ENCODE measurements around the gene ZFP62.

ZFP62 gene

GRCh38 chr5:180868960-180869359, 7.9 kb upstream of the ZFP62 start:
- no peak for DNase-seq (ENCODE audit: low read depth, low spot score)

- no peak for DNase-seq (ENCODE audit: low read depth, low spot score)
Measured at GRCh38 chr5:180866985-180867384, 5.9 kb upstream of the ZFP62 start.

GRCh38 chr5:180865981-180866695, 5.1 kb upstream of the ZFP62 start:
- DNase-seq (ENCODE audit: low read depth, low spot score): no peak

- no peak for DNase-seq (ENCODE audit: low read depth, low spot score)
Measured at GRCh38 chr5:180862645-180863044, 1.6 kb upstream of the ZFP62 start.

GRCh38 chr5:180860273-180860886, 696 bp downstream of the ZFP62 start:
- no peak for DNase-seq (ENCODE audit: low read depth, low spot score)

GRCh38 chr5:180858586-180858985, 2.5 kb downstream of the ZFP62 start:
- DNase-seq (ENCODE audit: low read depth, low spot score): no peak

GRCh38 chr5:180853848-180854176, 7.3 kb downstream of the ZFP62 start:
- no peak for DNase-seq (ENCODE audit: low read depth, low spot score)

GRCh38 chr5:180853121-180853847, 7.8 kb downstream of the ZFP62 start:
- DNase-seq (ENCODE audit: low read depth, low spot score): no peak

- no peak for DNase-seq (ENCODE audit: low read depth, low spot score)
Measured at GRCh38 chr5:180852495-180852894, 8.6 kb downstream of the ZFP62 start.

GRCh38 chr5:180850434-180851078, 10.5 kb downstream of the ZFP62 start:
- DNase-seq (ENCODE audit: low read depth, low spot score): no peak

GRCh38 chr5:180849827-180850226, 11.2 kb downstream of the ZFP62 start:
- DNase-seq (ENCODE audit: low read depth, low spot score): no peak

- no peak for DNase-seq (ENCODE audit: low read depth, low spot score)
Measured at GRCh38 chr5:180848878-180849277, 12.2 kb downstream of the ZFP62 start.

GRCh38 chr5:180848265-180848664, 12.8 kb downstream of the ZFP62 start:
- DNase-seq (ENCODE audit: low read depth, low spot score): no peak

- no peak for DNase-seq (ENCODE audit: low read depth, low spot score)
Measured at GRCh38 chr5:180847026-180847425, 14.1 kb downstream of the ZFP62 start.

GRCh38 chr5:180844858-180845257, 16.2 kb downstream of the ZFP62 start:
- no peak for DNase-seq (ENCODE audit: low read depth, low spot score)

- no peak for DNase-seq (ENCODE audit: low read depth, low spot score)
Measured at GRCh38 chr5:180844432-180844831, 16.6 kb downstream of the ZFP62 start.

GRCh38 chr5:180839935-180840334, 21.1 kb downstream of the ZFP62 start:
- DNase-seq (ENCODE audit: low read depth, low spot score): no peak

- no peak for DNase-seq (ENCODE audit: low read depth, low spot score)
Measured at GRCh38 chr5:180839227-180839626, 21.8 kb downstream of the ZFP62 start.

- DNase-seq (ENCODE audit: low read depth, low spot score): no peak
Measured at GRCh38 chr5:180837478-180837877, 23.6 kb downstream of the ZFP62 start.

- no peak for DNase-seq (ENCODE audit: low read depth, low spot score)
Measured at GRCh38 chr5:180832638-180833068, 28.4 kb downstream of the ZFP62 start.

GRCh38 chr5:180831139-180832093, 29.7 kb downstream of the ZFP62 start:
- DNase-seq (ENCODE audit: low read depth, low spot score): no peak

Measured in iPS DF 19.7 (cell line).